Transverse colon (tissue), 4 donors: ENCODE data around the gene CAMKK1. TPM values are rescaled to one million over a fixed set of nuclear protein-coding genes. Genes with fewer than 3 reads are reported as not detected.

Experiments used
- DNase-seq: peaks from one replicate; pipeline ENCODE4 v3.0.0-alpha.2; 2019
- H3K27ac ChIP-seq, 4 donors: fragments of 200-600 bp; sonication (generic); 2 replicates each; pipeline ENCODE4 v1.5.1; 2016 to 2018; ENCODE audit warnings: inconsistent platforms in 4 of 4
- H3K27me3 ChIP-seq: fragments of 200-600 bp; sonication (generic); 2 replicates; pipeline ENCODE4 v1.5.1; 2017; ENCODE audit warnings: inconsistent platforms
- H3K36me3 ChIP-seq, 4 donors: fragments of 200-600 bp; sonication (generic); 2 replicates each; pipeline ENCODE4 v1.5.1; 2017 to 2019; ENCODE audit warnings: inconsistent platforms in 4 of 4
- H3K4me1 ChIP-seq, 4 donors: fragments of 200-600 bp; sonication (generic); 2 replicates each; pipeline ENCODE4 v1.5.1; 2017 to 2020; ENCODE audit warnings: inconsistent platforms in 4 of 4
- H3K4me3 ChIP-seq, 4 donors: fragments of 200-600 bp; sonication (generic); 1 replicate in 1 of 4; 2 replicates in 3 of 4; pipeline versions ENCODE4 v1.5.1 to v1.6.1; 2017 to 2019; ENCODE audit warnings: inconsistent platforms in 4 of 4
- H3K9me3 ChIP-seq, 2 donors: fragments of 200-600 bp; sonication (generic); 2 replicates each; pipeline ENCODE4 v1.5.1; 2017 to 2019; ENCODE audit warnings: inconsistent platforms in 2 of 2
- CTCF ChIP-seq, 5 experiments: fragments of 200-600 bp in 3 of 5; fragments of 450-650 bp in 2 of 5; sonication (generic) in 3 of 5; IDR thresholded peaks; 1 replicate in 2 of 5; 2 replicates in 3 of 5; pipeline ENCODE4 v1.5.1; 2016 to 2017; ENCODE audit warnings: antibody characterized with exemption in 5 of 5, inconsistent platforms in 3 of 5, mild to moderate bottlenecking in 2 of 5, moderate library complexity in 1 of 5
- EP300 ChIP-seq: sonication (generic); formaldehyde crosslinking; IDR thresholded peaks from one replicate; pipeline ENCODE4 v1.6.1; 2017; ENCODE audit warnings: antibody characterized with exemption, low read depth
- POLR2A ChIP-seq: fragments of 450-650 bp; IDR thresholded peaks from one replicate; pipeline ENCODE4 v1.6.1; 2016; ENCODE audit warnings: antibody characterized with exemption, mild to moderate bottlenecking, moderate library complexity
- POLR2AphosphoS5 ChIP-seq, 3 donors: sonication (generic); formaldehyde crosslinking; IDR thresholded peaks; one replicate each; pipeline ENCODE4 v1.6.1; 2016; ENCODE audit warnings: antibody characterized with exemption in 3 of 3
- WGBS, 2 donors: methylation state at CpG; one replicate each; pipeline ENCODE4 v1.1.5; 2018; ENCODE audit warnings: low coverage in 1 of 2; 5-methylcytosine and 5-hydroxymethylcytosine counted together
- in situ Hi-C, 4 donors: fragments of 200-750 bp; cut with MboI; loops; one replicate each; pipeline versions ENCODE4 v1.15.0 to v1.15.1; 2017; ENCODE audit warnings: low sequenced_read_pairs in 3 of 4, low pct_ligation_motif_present in 1 of 4, low pct_unique_long_range_greater_than_20kb in 1 of 4
- intact Hi-C: fragments of 100-400 bp; cut with DNase I; formaldehyde crosslinking; loops from one replicate; pipeline ENCODE4 v1.15.1; 2023; ENCODE audit warnings: low total_unique reads
- total RNA-seq, 4 donors: library from RNA; depleted of rRNA; stranded (reverse); fragments of >200 nt; gene quantifications; one replicate each; pipeline ENCODE4 v1.1.0, GENCODE V29; 2016

Gene CAMKK1
- total RNA-seq, 4 donors from 2014 or later: 2.9 to 31.0 (median 5.0) TPM

DNA sequence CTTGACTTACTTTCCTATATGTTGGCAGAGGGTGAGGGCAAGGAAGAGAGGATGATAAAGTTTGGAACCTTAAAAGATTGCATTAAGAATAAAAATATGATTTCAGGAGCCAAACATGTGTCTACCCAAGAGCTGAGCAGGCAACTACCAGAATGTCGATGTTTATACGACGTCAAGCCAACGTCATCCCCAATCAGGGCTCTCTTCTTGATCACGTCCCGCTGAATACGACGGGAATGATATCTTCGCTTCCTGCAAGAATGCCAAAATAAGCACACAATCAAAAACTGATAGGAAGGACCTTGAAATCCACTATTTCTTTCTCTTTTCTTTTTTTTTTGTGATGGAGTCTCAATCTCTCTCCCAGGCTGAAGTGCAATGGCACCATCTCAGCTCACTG, 71.8 kb downstream of the CAMKK1 start:
- intact Hi-C loops (no loop called here), in situ Hi-C loops (loop anchor here in 2 of 4 donors (10.0 kb wide), 1 partner anchor 86 kb away; no protein-coding TSS in a partner anchor)
- Histone ChIP-seq H3K27me3 (no peaks in the 10 kb centered on the region), H3K27ac (no peak overlapping the region), H3K9me3 (no peaks in the 10 kb centered on the region), H3K36me3 (peaks cover 0 to 83% (median 35%) of the 10 kb centered on the region in 4 donors), H3K4me3 (no peak overlapping the region), H3K4me1 (no peaks in the 10 kb centered on the region)
- no peak for DNase-seq
- TF ChIP-seq EP300 (no peak), POLR2AphosphoS5 (IDR thresholded peaks at IDR 0.05) (no peak), CTCF (IDR thresholded peaks at IDR 0.05) (no peak), POLR2A (no peak)
- 96 to 98% methylated on average over 9 of the region's 9 CpGs for WGBS, 2 donors

- no peak for TF ChIP-seq POLR2A
- no peak for TF ChIP-seq POLR2AphosphoS5 (IDR thresholded peaks at IDR 0.05)
- TF ChIP-seq CTCF (IDR thresholded peaks at IDR 0.05): no peak
- TF ChIP-seq EP300: no peak
Observed at GRCh38 chr17:3818786-3819185, 74.1 kb downstream of the CAMKK1 start.

GRCh38 chr17:3817851-3818605, 74.8 kb downstream of the CAMKK1 start:
- in situ Hi-C loops (no loop called here), intact Hi-C loops (no loop called here)
- Histone ChIP-seq H3K9me3 (no peaks in the 10 kb centered on the region), H3K27me3 (no peaks in the 10 kb centered on the region), H3K36me3 (peaks cover 0 to 81% (median 39%) of the 10 kb centered on the region in 4 donors), H3K27ac (no peak overlapping the region), H3K4me3 (no peak overlapping the region), H3K4me1 (no peaks in the 10 kb centered on the region)
- no peak for TF ChIP-seq POLR2A
- no peak for TF ChIP-seq EP300
- TF ChIP-seq POLR2AphosphoS5 (IDR thresholded peaks at IDR 0.05): no peak
- TF ChIP-seq CTCF (IDR thresholded peaks at IDR 0.05): no peak
- WGBS, 2 donors: 93 to 95% methylated on average over 12 of the region's 12 CpGs
- no peak for DNase-seq

More at GRCh38 chr17:3818786-3819185, 74.1 kb downstream of the CAMKK1 start:
- H3K4me3 ChIP-seq: no peak overlapping the region
- DNase-seq: no peak
- H3K4me1 ChIP-seq: no peaks in the 10 kb centered on the region
- H3K9me3 ChIP-seq: no peaks in the 10 kb centered on the region
- intact Hi-C loops (no loop called here), in situ Hi-C loops (no loop called here)
- WGBS, 2 donors: 82 to 92% methylated on average over 4 to 6 of the region's 6 CpGs
- no peak overlapping the region for H3K27ac ChIP-seq
- peaks cover 0 to 80% (median 37%) of the 10 kb centered on the region in 4 donors for H3K36me3 ChIP-seq
- no peaks in the 10 kb centered on the region for H3K27me3 ChIP-seq

DNA sequence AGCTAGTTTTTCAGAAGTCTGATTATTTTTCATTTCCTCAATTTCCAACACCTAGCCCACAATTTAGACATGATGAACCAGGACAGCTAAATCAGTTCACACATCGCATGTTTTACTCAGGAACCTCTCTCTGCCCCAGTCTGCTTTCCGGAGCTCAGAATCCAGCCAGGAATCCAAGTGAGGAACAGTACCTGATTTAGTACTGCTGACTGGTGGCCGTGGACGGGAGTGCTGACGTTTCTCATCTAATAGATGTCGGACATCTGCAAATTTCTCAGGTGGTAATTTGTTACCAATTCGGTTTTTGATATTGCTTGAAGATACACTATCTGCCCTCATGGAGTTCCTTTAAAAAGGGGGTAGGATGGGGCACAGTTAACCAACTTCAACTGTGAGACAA, 76.9 kb downstream of the CAMKK1 start:
- intact Hi-C loops (no loop called here), in situ Hi-C loops (no loop called here)
- WGBS, 2 donors: 95 to 100% methylated on average over 1 to 7 of the region's 7 CpGs
- Histone ChIP-seq H3K27me3 (no peaks in the 10 kb centered on the region), H3K9me3 (no peaks in the 10 kb centered on the region), H3K27ac (no peak overlapping the region), H3K4me3 (no peak overlapping the region), H3K4me1 (no peaks in the 10 kb centered on the region), H3K36me3 (peaks cover 0 to 84% (median 35%) of the 10 kb centered on the region in 4 donors)
- TF ChIP-seq CTCF (IDR thresholded peaks at IDR 0.05): no peak
- DNase-seq: no peak
